T1000 (cell line): ENCODE data around the gene ZNF653.
A peak's percentile ranks its signal among the peaks of the same experiment; 100 is the strongest.
"Not testable (repeated sequence)": the region's sequence is repeated elsewhere in the genome, so short reads cannot be mapped to it uniquely, and the experiment has no call there.

ENCODE experiments used
- DNase-seq: peaks from one replicate; lab custom pipeline; 2025; ENCODE audit warnings: mixed read lengths; lab: John Stamatoyannopoulos, UW

The ZNF653 gene

DNA sequence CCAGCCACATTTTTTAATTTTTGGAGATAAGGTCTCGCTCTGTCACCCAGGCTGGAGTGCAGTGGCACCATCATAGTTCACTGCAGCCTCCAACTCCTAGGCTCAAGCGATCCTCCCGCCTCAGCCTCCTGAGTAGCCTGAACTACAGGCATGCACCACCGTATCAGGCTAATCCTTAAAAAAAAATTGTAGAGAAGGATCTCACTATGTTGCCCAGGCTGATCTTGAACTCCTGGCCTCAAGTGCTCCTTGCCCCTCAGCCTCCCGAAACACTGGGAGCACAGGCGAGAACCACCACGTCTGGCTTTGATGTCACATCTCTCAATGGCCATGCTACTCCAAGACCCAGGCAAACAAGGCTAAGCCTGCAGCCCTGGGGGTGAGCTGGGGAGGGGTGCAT, 49.0 kb downstream of the ZNF653 start:
- DNase-seq, result no peak

DNA sequence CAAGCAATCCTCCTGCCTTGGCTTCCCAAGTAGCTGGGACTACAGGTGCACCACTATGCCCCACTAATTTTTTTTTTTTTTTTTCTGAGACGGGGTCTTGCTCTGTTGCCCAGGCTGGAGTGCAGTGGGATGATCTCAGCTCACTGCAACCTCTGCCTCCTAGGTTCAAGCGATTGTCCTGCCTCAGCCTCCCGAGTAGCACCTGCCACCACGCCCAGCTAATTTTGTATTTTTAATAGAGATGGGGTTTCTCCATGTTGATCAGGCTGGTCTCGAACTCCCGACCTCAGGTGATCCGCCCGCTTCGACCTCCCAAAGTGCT, 50.4 kb downstream of the ZNF653 start:
- DNase-seq, result not testable (repeated sequence)

- no peak for DNase-seq
Measured at GRCh38 chr19:11453468-11454341, 51.9 kb downstream of the ZNF653 start.

DNA sequence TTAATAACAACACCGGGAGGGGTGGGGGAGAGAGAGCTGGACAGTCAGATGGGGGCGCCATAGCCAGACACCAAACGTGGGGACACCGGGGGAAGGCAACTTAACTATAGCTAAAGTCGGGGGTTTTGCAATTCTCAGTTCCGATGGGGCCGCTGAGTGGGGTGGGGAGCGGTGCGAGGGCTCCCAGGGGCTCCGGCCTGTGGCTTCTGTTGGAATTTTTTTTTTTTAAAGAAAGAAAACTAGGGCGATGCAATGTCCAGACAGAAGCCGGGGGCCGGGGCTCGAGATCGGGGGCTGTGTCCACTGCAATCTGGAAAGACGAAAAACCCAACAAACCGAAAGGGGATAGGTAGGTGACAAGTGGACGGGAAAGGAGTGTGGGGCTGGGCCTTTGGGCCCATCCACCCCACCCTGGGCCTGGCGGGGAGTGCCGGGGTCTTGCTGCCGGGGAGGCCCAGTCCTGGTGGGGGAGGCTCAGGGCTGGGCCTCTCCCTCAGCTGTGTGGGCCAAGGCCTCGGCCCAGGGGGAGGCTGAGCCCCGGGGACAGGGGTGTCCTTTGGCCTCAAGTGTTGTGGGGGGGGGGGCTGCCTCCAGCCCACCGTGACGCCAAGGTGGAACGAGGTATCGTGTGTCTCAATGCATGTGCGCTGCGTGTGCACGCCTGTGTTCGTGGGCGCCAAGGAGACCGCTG, 52.9 kb downstream of the ZNF653 start:
- DNase-seq, result no peak

DNA sequence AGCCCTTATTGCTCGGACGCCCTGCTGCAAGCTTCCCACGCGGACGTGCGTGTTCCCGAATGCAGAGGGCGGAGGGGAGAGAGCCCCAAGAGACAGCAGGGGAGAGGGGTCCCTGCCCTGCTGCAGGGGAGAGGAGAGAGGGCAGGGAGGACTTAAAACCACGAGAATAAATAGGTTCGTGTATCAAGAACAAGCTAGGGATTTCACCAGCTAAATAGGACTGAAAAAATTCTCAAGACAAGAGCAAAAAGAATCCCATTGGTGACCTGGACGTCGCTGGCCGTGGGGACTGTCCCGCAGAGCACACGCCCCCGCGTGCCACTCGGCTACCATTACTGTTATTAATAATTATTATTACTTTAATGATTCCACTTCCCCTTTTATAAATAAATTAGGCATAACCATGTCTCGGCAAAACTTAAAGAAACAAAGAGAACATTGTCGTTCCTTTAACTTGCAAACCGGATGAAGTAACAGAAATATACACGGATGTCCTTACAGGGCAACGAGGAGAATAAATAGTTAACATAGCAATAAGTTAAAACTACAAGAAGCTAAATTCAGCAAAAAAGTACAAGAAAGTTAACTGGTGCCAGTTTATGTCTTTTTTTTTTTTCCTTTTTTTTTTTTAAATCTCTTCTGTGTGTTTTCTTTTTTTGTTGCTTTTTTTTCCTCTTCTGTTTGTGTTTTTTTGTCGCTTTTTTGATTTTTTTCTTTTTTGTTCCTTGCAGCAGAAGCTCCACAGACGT, 53.6 kb downstream of the ZNF653 start:
- DNase-seq, result no peak

- DNase-seq, result no peak
Measured at GRCh38 chr19:11451327-11451870, 54.2 kb downstream of the ZNF653 start.

GRCh38 chr19:11450570-11451326, 54.9 kb downstream of the ZNF653 start:
- no peak for DNase-seq

- no peak for DNase-seq
Measured at GRCh38 chr19:11448923-11449554, 56.6 kb downstream of the ZNF653 start.

- no peak for DNase-seq
Measured at GRCh38 chr19:11448410-11448809, 57.2 kb downstream of the ZNF653 start.

DNA sequence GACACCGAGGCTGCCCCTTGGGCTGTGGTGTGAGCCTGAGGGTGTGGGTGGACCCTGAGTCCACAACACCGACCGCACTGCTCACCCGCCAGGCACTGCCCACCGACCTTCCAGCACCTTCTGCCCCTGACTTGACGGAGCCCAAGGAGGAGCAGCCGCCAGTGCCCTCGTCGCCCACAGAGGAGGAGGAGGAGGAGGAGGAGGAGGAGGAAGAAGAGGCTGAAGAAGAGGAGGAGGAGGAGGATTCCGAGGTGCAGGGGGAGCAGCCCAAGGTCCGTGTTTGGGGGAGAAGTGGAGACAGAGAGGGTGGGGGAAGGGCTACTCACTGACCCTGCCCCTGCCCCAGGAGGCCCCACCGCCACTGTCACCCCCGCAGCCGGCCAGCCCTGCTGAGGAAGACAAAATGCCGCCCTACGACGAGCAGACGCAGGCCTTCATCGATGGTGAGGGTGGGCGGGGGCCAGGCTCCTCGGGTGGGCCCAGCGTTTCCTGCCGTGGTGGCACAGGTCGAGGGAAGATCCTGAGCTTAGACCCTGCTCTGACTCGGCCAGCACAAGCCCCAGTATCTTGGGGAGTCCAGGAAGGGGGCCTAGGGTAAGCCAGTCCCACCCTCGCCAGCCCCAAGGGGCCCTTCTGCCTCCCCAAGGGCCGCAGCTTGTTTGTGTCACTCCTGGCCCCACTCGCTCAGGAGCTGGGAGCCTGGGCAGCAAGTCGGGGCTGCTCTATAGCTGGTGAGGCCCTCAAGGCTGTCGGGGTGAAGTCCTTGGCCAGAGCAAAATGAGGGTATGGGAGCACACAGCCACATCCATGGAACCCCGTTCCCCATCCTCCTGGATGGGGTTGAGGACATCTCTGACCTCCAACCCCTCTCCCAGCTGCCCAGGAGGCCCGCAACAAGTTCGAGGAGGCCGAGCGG, 58.0 kb downstream of the ZNF653 start:
- DNase-seq, result no peak

- DNase-seq, result peak; percentile 4
Measured at GRCh38 chr19:11446652-11447301, 58.9 kb downstream of the ZNF653 start.

DNA sequence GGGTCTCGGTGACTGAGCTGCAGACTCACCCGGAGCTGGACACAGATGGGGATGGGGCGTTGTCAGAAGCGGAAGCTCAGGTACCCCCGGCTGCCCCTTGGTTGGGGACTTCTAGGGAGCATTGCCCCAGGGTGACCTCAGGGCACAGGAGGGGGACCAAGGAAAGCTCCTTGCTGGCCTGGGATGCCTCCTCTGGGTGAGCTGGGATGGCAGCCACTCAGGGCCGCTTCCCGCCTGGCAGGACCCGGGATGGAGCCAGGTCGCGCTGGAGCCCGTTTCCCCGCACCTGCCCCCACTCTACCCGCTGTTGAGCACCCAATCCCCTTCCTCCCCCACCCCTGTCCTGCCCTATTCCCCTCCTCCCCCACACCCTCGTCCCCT, 59.4 kb downstream of the ZNF653 start:
- no peak for DNase-seq

DNA sequence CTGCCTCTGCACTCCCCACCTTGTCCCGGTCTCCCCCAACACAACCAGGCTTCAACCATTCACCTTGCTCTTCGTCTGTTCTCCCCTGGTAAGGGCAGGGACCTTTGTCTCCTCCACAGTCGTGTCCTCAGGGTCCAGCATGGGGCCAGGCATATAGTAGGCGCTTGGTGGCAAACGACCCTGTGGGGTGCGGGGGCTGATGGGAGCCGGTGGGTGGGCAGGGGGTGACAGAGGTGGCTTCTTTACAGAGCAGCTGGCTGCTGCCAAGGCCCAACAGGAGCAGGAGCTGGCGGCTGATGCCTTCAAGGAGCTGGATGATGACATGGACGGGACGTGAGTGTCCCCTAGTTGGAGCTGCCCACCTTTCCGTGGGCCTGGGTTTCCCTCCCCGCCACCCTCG, 60.5 kb downstream of the ZNF653 start:
- DNase-seq, result no peak

GRCh38 chr19:11444059-11444458, 61.6 kb downstream of the ZNF653 start:
- no peak for DNase-seq

DNA sequence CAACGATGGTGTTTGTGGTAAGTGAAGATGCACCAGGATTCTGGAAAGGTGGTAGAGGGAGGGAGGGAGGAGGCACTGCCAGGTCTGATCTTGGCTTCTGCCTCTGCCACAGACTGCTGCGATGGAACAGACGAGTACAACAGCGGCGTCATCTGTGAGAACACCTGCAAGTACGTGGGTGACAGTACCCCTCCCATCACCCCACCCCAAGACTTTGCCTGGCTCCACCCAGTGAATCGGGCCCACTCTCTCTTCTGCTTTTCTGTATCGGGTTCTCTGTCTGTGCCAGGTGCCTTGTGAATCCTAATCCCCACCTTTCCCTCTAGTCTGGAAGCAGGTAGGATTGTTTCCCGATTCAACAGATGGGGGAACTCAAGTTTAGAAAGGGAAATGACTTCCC, 67.7 kb downstream of the ZNF653 start:
- DNase-seq, result no peak

DNA sequence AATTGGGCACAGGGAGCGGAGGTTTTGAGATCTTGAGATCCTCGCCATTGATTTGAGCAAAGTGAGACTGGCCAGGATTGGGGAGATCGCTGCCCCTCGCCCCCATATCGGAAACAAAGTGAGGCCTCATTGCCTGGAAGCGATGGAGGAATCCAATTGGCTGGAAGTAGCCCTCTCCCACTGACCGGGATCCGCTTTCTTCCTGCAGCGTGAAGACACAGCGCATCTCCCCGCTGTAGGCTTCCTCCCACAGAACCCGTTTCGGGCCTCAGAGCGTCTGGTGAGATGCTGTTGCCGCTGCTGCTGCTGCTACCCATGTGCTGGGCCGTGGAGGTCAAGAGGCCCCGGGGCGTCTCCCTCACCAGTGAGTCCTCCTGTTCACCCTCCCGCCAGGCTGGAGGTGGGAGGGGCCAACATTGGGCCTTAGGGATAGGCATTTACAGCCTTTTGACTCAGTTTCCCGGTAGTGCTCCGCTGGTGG, 69.8 kb downstream of the ZNF653 start:
- no peak for DNase-seq

DNA sequence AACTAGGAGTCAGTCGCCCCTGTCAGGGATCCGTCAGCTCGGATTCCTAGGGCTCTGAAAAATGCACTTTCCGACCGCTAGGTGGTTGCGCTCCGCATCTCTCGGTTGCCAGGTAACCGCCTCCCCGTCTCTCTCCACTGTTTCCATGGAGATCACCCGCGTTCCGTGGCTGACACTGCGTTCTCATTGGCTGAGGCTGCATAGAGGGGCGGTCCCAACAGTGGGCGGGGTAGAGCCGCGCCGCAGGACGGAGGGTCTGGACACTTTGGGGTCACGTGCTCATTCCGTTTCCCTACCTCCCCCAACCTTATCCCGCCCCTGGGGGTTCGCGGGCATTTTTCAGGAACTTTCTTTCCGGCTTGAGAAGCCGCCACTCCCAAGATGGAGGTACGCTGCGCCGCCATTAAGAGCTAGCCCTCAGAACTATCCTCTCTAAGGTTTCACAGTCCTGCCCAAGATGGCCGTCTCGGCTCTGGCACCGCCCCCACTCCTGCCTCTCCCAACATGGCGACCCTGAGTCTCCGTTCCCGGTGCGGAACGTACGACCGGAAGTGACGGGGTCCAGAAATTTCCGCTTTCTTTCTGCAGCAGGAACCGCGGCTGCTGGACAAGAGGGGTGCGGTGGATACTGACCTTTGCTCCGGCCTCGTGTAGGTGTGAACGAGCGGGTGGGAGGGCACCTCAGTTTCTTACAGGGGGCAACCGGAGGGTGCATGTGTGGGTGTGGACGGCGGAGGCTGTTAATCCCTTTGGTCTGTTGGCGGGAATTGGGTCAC, 70.4 kb downstream of the ZNF653 start, which contains the start of the genes ODAD3 and PRKCSH:
TSS of gene ODAD3 (minus strand) at position 65 of the 776 bp plus-strand sequence. CDS start 105 bp downstream, outside the sequence.
TSS of gene PRKCSH (plus strand) at position 579 of the 776 bp plus-strand sequence. CDS start 483 bp downstream, outside the sequence.
- DNase-seq, result peak; percentile 99

DNA sequence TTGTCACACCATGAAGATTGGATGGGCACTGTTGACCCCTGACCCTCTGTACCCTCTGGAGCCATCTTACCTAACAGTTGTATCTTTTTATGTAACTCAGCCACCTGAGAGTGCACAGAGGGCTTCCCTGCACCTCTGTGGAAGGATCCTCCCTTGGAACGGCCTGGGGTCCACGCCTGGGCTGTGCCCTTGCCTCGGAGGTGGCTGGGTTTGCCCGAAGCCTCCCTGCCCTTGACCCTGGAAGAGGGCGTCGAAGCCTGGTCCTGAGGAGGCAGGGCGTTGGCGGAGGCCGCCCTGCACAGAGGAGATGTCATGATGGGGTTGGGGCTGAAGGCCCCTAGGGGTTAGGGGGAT, 71.0 kb downstream of the ZNF653 start:
- no peak for DNase-seq

GRCh38 chr19:11433526-11433925, 72.1 kb downstream of the ZNF653 start:
- DNase-seq, result not testable (repeated sequence)
